ENCODE measurements around the gene ZBTB49.
"Not testable (repeated sequence)": the region's sequence is repeated elsewhere in the genome, so short reads cannot be mapped to it uniquely, and the experiment has no call there.

ZBTB49 gene

DNA sequence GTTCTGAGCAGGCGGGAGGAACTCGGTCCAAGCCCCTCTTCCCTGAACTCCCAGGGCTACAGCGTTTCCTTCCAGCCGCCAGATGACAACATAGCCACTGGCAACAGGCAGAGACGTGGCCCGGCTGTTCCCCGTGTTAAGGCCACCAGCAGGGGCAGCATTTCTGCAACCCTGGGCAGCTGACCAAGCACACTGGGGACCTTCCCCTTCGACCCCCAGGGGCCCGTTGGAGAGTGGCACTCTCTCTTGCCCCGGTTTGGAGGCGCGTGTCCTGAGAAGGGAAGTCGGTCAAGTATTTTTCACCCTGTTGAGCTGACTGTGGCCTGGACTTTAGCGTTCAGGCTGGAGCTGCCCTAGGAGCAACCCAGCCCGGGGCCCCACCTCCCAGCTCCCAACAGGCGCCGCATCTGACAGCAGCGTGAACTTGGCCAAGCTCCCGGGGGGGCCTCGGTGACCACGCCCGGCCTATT is 37.6 kb downstream of the ZBTB49 start:
- peak; percentile 6 for DNase-seq

DNA sequence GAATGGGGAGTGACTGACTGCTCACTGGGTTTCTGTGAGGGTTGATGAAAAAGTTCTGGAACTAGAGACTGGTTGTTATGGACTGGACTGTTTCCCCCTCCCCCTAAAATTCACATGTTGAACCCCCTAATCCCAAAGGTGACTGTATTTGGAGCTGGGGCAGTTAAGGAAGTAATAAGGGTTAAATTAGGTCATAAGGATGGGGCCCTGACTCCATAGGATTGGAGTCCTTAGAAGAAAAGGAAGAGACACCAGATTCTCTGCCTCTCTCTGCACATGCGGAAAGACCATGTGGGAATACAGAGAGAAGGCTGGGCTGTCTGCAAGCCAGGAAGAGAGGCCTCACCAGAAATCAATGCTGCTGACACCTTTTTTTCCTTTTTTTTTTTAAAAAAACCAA is 38.2 kb downstream of the ZBTB49 start:
- no peak for DNase-seq

DNA sequence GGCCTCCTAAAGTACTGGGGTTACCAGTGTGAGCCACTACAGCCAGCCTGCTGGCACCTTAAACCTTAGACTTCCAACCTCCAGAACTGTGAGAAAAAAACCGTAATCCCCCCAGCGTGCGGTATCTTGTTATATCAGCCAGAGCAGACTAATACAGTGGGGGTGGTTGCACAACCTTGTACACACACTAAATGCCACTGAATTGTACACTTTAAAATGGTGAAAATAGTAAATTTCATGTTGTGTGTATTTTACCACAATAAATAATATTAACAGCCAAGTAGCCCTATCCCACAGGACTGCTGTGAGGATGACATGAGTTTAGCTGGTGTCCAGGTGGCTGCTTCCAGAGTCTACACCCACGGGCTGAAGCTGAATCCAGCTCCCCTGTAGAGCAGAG is 38.8 kb downstream of the ZBTB49 start:
- DNase-seq: no peak

DNA sequence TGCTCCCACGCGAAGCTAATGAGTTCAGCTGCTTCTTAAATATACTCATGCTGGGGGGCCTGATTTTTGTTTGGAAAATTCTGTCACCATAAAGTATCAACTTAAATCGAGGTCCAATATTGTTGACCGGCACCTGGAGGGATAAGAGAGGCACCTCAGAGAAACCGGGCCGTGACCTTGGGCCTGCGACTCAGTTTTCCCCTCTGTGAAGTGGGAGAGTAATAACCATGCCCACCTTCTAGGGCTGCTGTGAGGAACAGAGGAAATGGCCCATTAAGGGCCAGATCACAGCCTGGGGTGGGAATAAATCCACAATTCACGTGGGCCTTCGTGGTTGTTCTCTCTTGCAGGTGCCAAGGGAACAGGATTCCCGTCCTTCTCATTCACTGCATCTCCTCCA is 39.4 kb downstream of the ZBTB49 start:
- no peak for DNase-seq

DNA sequence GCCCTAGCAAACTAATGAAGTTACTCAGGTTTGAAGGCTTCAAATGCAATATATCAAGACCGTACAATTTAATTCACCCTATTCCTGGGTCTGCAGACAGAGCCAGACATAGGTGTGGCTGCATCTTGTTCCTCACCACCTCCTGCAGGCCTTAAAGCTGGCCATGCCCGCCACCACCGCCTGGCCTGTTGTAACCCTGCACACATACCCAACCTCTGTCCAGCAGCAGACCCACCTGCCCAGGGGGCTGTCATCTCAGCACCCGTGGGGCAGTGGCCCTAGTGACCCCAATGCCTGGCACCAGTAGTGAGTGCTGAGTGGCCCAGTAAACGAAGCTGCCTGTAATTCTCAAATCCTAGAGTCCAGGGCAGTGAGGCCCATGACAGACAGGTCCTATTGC is 40.7 kb downstream of the ZBTB49 start:
- DNase-seq: no peak

DNA sequence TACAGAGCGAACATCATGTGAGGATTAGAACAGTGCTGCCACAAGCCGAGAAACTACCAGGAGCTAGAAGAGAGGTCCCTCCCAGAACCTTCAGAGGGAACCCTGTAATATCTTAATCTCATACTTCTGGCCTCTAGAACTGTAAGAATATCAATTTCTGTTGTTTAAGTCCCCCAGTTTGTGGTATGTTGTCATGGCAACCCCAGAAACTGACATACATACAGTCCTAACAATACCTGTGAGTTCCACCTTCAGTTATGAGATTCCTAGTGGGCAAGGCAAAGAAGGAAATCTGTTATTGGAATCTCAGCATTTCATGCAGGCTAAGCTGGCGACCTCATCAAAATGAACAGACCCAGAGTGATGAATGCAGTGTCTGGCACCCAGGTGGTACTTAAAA is 42.5 kb downstream of the ZBTB49 start:
- no peak for DNase-seq

DNA sequence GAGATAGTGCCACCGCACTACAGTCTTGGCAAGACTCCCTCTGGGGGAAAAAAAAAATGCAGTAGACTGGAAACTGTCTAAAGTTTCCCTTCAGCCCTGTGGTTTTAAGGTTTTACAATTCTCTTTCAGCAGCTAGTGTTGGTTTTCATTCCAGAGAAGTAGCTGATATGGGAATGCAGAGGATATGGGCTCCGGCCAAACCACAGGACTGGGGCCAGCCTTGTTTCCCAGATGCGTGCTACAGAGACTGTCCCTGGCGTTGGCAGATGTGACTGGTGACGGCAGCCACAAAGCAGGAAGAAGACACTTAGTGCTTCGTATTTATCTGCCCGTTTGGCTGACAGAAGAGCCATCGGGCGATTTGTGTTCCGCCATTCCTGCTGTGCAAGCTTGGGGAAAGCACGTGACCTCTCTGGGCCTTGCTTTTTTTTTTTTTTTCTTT is 43.2 kb downstream of the ZBTB49 start:
- DNase-seq: peak; percentile 17

DNA sequence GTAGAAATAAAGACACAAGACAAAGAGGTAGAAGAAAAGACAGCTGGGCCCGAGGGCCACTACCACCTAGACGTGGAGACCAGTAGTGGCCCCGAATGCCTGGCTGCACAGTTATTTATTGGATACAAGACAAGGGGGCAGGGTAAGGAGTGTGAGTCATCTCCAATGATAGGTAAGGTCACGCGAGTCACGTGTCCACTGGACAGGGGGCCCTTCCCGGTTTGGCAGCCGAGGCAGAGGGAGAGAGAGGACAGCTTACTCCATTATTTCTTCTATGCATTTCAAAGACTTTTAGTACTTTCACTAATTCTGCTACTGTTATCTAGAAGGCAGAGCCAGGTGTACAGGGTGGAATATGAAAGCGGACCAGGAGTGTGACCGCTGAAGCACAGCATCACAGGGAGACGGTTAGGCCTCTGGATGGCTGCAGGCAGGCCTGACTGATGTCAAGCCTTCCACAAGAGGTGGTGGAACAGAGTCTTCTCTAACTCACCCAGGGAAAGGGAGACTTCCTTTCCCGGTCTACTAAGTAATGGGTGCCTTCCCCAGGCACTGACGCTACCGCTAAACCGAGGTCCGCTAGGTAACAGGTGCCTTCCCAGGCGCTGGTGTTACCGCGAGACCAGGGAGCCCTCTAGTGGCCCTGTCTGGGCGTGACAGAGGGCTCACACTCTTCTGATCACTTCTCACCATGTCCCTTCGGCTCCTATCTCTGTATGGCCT is 44.9 kb downstream of the ZBTB49 start:
- DNase-seq: peak; percentile 45

DNA sequence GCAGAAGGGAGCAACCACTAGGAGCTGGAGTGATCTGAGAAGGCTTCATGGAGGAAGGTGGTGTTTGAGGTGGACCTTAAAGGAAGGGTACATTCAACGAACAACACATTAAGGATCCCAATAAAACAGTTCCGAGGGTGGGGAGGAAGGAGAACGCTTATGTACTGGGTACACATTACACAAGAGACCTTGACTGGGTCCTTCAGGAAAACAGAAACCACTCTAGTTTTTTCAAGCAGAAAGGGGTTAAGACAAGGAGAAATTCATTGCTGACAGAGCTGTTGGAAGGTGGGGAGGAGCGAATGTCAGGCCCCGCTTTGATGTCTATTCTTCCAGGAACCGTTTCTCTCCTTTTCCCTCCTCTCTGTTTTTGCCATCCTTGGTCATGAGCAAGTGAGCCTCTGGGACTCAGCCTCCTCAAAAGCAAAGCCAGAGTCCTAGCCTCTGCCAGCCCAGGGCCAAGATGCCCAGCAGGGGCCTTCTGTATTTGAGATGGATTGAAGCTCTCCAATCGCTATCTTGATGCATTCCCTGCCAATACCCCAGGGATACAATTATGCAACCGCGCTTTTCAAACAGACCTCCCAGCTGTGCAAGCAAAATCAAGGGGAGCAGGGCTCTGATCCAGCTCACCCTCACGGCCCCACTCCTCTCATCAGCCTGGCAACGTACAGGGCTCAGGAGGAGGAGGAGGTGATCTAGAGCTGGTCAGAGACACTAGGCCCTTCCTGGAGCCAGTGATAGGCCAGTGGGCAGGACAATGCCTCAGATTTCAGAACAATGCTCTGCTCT is 48.4 kb downstream of the ZBTB49 start:
- DNase-seq: no peak

DNA sequence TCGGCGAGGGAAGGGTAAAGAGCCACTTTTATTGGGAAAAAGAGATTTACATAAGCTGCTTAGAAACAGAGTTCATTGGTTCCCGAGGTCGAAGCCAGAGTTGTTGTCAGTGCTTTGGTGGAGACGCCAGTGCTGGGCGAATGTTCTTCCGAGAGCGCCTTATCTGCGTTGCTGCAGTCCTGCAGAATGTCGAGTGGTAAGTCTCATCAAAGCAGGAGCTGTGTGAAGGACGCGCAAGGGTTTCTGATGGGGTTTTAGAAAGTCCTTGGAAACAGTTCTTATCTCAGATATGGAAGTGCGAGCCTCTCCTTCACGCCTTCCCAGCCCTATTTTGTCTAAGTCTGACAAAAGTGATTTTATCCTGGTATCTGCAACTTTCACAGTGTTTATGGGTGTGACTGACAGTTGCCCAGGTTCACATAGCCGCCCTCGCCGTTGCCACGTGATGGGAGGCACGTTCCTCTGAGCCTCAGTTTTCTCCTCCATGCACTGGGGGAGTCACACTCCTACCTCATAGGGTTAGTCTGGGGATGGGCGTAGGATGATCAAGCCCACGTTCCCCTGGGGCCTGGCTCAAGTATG is 49.5 kb downstream of the ZBTB49 start:
- no peak for DNase-seq

DNA sequence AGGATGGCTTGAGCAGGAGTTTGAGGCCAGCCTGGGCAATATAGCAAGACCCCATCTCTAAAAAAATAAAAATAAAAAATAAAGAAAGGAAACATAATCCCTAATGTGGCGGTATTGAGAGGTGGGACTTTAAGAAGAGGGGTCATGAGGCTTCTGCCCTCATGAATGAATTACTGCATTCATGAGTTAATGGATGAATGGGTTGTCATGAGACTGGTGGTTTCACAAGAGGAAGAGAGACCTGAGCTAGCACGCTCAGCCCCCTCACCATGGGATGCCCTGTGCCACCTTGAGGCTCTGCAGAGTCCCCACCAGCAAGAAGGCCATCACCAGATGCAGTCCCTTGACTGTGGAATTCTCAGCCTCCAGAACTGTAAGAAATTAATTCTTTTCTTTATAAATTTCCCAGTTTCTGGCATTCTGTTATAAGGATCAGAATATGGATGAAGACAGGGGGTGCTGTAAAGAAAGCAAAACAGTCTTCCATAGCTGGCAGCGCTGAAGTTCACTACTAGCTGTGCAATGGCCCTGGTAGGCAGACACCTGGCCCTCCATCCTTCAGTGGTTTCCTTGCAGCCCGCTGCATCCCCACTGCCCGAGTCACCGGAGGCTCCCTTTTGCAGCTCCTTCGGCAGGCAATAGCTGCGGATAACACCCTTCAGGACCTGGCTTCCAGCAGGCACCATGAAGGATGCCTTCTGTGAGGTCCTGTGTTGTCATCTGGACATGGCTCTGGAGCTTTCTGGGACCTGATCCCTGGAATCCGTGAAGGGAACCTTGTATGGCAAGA is 52.0 kb downstream of the ZBTB49 start:
- no peak for DNase-seq

DNA sequence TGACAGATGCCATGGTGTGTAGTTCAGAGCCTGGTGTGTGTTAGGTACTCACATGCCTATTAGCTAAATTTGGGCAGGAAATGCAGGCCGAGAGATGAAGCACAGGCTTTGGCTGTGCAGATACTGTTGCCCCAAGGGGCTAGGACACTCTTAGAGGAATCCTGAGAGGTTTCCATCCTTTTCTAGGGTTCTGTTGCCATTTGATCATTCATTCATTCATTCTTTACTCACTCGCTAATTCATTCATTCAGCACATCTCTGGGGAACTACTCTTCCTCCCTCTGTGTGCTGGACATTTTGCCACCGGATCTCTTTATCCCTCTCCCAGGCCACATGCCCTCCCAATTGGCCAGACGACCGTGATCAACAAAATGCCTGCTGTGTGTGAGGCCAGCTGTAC is 53.0 kb downstream of the ZBTB49 start:
- no peak for DNase-seq

DNA sequence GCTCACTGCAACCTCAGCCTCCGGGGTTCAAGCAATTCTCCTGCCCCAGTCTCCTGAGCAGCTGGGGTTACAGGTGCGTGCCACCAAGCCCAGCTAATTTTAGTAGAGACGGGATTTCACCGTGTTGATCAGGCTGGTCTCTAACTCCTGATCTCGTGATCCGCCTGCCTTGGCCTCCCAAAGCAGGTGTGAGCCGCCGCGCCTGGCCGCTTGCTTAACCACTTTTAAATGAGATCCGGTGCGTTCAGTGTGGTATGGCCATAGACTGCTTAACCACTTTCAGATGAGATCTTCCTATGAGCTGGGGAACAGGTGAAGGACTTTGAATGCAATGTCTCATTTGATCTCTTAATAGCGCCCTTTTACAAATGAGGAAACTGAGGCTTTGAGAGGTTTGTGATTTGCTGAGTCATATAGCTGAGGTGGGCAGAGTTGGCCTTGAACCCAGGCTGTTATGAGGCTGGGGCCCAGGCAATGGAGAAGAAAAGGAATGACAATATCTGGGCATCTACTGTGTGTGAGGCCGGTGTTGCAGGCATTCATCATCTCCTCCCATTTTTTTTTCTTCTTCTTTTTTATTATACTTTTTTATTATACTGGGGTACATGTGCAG is 55.0 kb downstream of the ZBTB49 start:
- no peak for DNase-seq

DNA sequence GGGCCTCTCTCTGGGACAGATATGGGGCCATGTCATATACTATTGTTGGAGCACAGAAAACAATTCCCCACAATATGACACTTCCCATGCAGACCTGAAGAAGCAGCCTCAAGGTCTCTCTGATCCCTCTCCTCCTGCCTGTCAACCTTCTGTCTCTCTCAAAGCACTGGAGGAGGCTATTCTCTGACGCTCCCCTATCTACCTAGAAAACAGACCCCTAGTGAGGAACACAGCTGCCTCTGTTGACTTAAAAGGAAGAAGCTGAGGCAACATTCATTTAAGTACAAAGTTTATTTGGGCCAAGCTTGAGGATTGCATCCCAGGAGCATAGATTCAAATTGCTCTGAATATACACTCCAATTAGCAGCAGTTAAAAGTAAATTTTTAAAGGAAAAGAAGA is 57.5 kb downstream of the ZBTB49 start:
- DNase-seq: no peak

DNA sequence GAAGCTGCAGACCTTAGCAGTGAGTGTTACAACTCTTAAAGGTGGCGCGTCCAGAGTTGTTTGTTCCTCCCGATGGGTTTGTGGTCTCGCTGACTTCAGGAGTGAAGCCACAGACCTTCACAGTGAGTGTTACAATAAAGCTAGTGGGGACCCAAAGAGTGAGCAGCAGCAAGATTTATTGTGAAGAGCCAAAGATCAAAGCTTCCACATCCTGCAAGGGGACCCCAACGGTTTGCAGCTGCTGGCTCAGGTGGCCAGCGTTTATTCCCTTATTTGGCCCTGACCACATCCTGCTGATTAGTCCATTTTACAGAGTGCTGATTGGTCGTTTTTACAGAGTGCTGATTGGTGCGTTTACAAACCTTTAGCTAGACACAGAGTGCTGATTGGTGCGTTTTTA is 58.5 kb downstream of the ZBTB49 start:
- not testable (repeated sequence) for DNase-seq

DNA sequence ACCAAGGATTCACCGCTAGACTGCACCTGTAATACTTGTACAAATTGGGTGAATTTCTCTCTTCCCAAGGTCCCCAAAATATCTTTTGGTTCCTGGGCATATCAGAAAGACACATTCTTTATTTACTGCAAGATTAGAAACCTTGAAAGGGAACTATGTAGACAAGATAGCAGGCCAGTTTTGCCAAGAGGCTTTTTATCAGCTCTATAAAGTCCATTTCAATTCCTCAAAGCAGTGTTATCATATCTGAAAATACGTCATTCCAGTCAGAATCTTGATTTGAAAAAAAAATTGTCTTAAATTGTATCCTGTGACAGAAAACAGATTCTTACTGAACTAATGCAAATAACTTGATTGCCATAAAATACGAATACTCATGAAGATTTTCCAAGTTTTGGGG is 59.8 kb downstream of the ZBTB49 start:
- DNase-seq: no peak

DNA sequence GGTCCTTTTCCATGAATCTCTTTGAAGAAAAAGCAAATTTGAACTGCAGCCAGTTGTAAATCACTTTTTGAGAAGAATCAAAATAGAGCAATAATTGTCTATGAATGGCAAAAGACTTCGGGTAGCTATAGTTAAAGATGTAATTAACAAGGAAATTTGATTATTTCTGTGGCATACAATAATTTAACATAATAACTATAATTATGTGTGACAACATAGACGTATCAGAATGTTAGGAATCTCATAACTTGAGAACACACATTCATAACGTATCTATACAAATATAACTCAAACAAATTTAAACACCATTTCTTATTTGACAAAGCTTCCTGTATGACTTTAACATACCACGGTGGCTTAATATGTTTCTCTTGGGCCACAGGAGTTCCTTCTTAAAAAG is 60.9 kb downstream of the ZBTB49 start:
- no peak for DNase-seq

DNA sequence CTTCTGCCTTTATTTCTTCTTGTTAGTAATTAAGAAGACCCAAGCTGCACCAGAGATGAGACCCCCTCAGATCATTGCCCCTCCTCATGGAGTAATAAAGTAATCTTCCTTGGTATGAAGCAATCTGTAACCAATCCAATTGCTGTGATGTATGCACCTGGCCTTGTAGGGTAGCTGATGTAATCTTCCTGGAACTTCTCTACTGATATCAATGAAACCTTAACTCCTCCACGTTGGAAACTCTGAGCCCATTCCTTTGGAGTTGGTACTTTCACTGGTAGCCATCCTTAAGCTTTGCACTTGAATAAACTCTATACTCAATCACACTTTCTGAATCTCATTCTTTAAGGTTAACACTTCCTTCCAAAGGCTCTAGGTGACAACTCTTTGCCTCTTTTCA is 65.3 kb downstream of the ZBTB49 start:
- DNase-seq: no peak

DNA sequence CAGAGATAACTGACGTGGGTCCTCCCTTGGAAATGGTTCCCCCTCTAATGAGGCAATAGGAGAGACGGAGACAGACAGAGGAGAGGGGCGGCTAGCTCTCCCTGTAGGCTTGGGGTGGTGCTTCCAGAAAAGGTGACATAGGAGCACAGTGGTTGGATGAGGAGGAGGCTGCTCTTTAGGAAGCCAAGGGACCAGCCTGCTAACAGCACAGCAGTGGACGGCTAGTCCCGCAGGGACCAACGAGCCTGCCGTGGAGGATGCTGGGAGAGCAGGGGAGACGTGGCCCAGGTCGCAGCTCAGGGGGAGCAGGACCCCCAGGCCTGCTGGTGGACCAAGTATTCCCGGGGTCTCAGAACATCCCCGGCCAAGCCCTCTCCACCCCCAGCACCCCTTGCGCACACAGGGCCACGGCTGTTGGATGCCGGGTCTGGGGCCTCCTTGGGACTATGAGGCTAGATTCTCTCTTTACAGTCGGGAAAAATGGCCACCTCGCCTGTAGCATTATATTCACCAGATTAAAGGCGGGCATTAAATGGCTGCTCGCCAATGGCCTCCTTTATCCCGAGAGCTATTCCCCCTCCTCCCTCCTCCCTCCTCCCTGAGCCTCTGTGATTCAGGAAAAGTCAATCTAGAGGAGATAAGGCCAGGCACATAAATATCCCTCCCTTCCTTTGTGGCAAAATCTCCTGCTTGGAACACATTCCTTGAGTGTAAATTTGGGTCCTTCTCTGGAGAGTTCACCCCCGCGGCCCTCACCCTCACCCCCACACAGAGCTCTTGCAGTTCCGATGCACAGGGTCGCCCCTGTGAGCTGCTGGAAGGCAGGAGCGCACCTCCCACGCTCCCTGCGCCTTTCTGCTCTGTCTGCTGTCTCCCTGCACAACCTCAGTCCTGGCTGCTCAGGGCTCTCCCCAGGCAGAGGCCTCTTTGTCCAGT is 66.3 kb downstream of the ZBTB49 start:
- DNase-seq: no peak

DNA sequence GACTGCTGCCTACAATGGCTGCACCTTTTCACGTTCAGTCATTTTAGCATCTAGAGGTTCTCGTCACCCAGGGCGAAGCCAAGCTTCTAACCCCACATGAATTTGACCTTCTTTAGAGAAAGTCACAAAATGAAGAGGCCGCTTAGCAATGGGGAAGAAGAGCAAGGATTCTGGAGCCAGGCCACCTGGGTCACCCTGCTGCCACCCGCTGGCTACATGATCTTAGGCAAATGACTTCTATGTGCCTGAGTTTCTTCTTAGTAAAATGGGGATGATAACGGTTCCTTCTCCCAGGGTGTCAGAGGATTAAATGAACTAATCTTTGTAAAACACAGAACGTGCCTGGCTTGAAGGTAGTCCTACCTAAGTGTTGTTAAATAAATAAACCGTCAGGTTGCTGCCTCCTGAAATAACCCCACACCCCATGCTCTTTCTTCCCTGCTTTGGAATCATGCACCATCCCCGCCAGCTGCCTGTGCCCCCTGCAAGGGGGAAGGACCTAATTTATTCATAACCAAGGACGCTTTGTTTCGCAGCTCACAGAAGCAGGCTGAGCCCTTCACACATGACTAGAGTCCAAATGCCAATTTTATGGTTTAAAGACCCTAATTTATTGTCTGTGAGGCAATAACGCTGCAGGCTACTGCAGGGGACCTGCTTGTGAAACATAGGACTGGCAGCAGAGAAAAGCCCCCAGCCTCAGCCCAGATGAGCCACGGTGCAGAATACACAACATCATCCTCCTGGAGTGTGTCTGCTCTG is 68.2 kb downstream of the ZBTB49 start:
- no peak for DNase-seq

DNA sequence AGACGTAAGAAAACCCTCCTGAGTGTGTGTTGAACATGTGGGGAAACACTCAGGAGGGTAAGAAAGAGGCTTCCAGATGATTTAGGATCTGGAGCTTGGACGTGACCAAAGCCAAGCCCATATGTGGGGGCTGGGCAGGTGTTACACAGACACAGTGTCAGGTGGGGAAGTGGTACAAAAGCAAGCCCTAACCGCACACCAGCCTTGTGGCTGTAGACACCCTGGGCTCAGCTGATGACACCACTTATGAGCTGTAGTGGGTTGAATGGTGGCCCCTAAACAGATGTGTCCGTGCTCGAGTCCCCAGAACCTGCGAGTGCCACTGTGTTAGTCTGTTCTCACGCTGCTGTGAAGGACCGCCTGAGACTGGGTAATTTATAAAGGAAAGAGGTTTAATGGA is 71.8 kb downstream of the ZBTB49 start:
- no peak for DNase-seq

All from inflammatory macrophage treated with lipopolysaccharide for 4 hours (primary cell).